Hippocampal formation (tissue), 2 donors: ENCODE measurements around the gene IL10RB.
"Not testable (repeated sequence)": the region's sequence is repeated elsewhere in the genome, so short reads cannot be mapped to it uniquely, and the experiment has no call there.

Experiments used
- DNase-seq, 2 donors: peaks; one replicate each; lab custom pipeline; 2025; lab: John Stamatoyannopoulos, UW

IL10RB gene

GRCh38 chr21:33241846-33242245 lies 24.3 kb upstream of the IL10RB start:
- DNase-seq: no peak

GRCh38 chr21:33242846-33243245 lies 23.3 kb upstream of the IL10RB start:
- DNase-seq: not testable (repeated sequence)

- no peak for DNase-seq
These were observed 21.9 kb upstream of the IL10RB start for GRCh38 chr21:33244082-33244778.

GRCh38 chr21:33244779-33245105 lies 21.4 kb upstream of the IL10RB start:
- no peak for DNase-seq

- DNase-seq: no peak
These were observed 20.8 kb upstream of the IL10RB start for GRCh38 chr21:33245289-33245918.

GRCh38 chr21:33246506-33246905 lies 19.7 kb upstream of the IL10RB start:
- no peak for DNase-seq

- DNase-seq: no peak
These were observed 19.2 kb upstream of the IL10RB start for GRCh38 chr21:33246963-33247362.

- DNase-seq: no peak
These were observed 18.6 kb upstream of the IL10RB start for GRCh38 chr21:33247599-33247998.

- no peak for DNase-seq
These were observed 16.7 kb upstream of the IL10RB start for GRCh38 chr21:33249331-33250002.

GRCh38 chr21:33251119-33251518 lies 15.0 kb upstream of the IL10RB start:
- DNase-seq: no peak

- not testable (repeated sequence) for DNase-seq
These were observed 12.8 kb upstream of the IL10RB start for GRCh38 chr21:33253382-33253781.

- no peak for DNase-seq
These were observed 11.4 kb upstream of the IL10RB start for GRCh38 chr21:33254766-33255165.

- no peak for DNase-seq
These were observed 10.8 kb upstream of the IL10RB start for GRCh38 chr21:33255404-33255803.

- no peak for DNase-seq
These were observed 10.1 kb upstream of the IL10RB start for GRCh38 chr21:33256019-33256418.

GRCh38 chr21:33257094-33257803 lies 8.9 kb upstream of the IL10RB start:
- DNase-seq: no peak

- DNase-seq: no peak
These were observed 7.7 kb upstream of the IL10RB start for GRCh38 chr21:33258475-33258874.

- no peak for DNase-seq
These were observed 6.7 kb upstream of the IL10RB start for GRCh38 chr21:33259428-33259827.

- peak; percentile 5 to 19 for DNase-seq
These were observed 6.2 kb upstream of the IL10RB start for GRCh38 chr21:33259995-33260394.

GRCh38 chr21:33261635-33262034 lies 4.5 kb upstream of the IL10RB start:
- DNase-seq: no peak

GRCh38 chr21:33262921-33263320 lies 3.2 kb upstream of the IL10RB start:
- DNase-seq: no peak

- DNase-seq: no peak
These were observed 1.6 kb upstream of the IL10RB start for GRCh38 chr21:33264561-33264960.

GRCh38 chr21:33265664-33266049 lies 510 bp upstream of the IL10RB start:
- DNase-seq: peak; percentile 4 to 27

GRCh38 chr21:33266789-33267135 lies 595 bp downstream of the IL10RB start:
- no peak for DNase-seq
